Measurements from ENCODE around the gene NEURL3.

- TF ChIP-seq EZH2 (IDR thresholded peaks at IDR 0.05; ENCODE audit: insufficient read depth, poor library complexity, severe bottlenecking): no peak
- no peak for TF ChIP-seq EZH2phosphoT487 (IDR thresholded peaks at IDR 0.05; ENCODE audit: insufficient read depth, low read depth)
Observed at GRCh38 chr2:96485751-96486651, 19.2 kb downstream of the NEURL3 start.

Measured in GM23248 (cell line).